HCT116 (cell line): ENCODE data around the gene SVIL. TPM values are rescaled to one million over a fixed set of nuclear protein-coding genes. Genes with fewer than 3 reads are reported as not detected.

Experiments used
- ATAC-seq: fragments of 200-7000 bp; cut with Tn5 transposase; 2 replicates; pipeline ENCODE4 v1.9.1; 2020; ENCODE audit warnings: mild to moderate bottlenecking, moderate library complexity
- BruUV-seq: library from RNA; stranded (reverse); fragments of 400-500 nt; replicated peaks from 2 replicates; lab custom pipeline; 2021; lab: Mats Ljungman, UMichigan
- CTCF ChIA-PET: fragments of 300-600 bp; sonication (Branson Sonifier 250); formaldehyde crosslinking; loops from one replicate; lab custom pipeline; 2021; ENCODE audit warnings: antibody characterized with exemption; lab: Charles Lee
- POLR2A ChIA-PET: fragments of 300-600, 350-600 bp; sonication (Branson Sonifier 250); formaldehyde crosslinking; loops from one replicate; lab custom pipeline; 2021; ENCODE audit warnings: antibody characterized with exemption; lab: Charles Lee
- RAD21 ChIA-PET, 2 experiments: fragments of 300-600 bp; sonication (Branson Sonifier 250); formaldehyde crosslinking; loops; one replicate each; lab custom pipeline; 2023; ENCODE audit warnings: low total read pairs in 2 of 2; ENCODE audit not compliant: uncharacterized antibody in 2 of 2, unreplicated experiment in 2 of 2, low non-redundant PET in 1 of 2; lab: Charles Lee
- DNase-seq: peaks from one replicate; pipeline ENCODE4 v3.0.0-alpha.2; 2010; ENCODE audit warnings: low read depth, low spot score
- H2AFZ ChIP-seq: fragments of 200-600 bp; shearing (Covaris generic), sonication (generic); 2 replicates; pipeline ENCODE4 v1.6.1; 2017; ENCODE audit warnings: low read depth, mixed run types, mixed read lengths, antibody characterized with exemption, low read length; ENCODE audit not compliant: poor library complexity, severe bottlenecking
- H3K27ac ChIP-seq: 2 replicates; pipeline ENCODE4 v1.5.1; 2012; ENCODE audit warnings: low read depth, low read length
- H3K27me3 ChIP-seq: fragments of 200-600 bp; sonication (generic); 2 replicates; pipeline ENCODE4 v1.6.1; 2016; ENCODE audit warnings: mixed run types, low read length, mixed read lengths; ENCODE audit not compliant: insufficient read depth
- H3K36me3 ChIP-seq, 2 experiments: fragments of 200-500 bp in 1 of 2; fragments of 200-600 bp in 1 of 2; sonication (Bioruptor generic) in 1 of 2; sonication (generic) in 1 of 2; 2 replicates each; pipeline versions ENCODE4 v1.5.1 to v1.6.1; 2014 to 2016; ENCODE audit warnings: low read length in 2 of 2, inconsistent platforms in 1 of 2, mixed read lengths in 1 of 2, mixed run types in 1 of 2; ENCODE audit not compliant: insufficient read depth in 2 of 2, control insufficient read depth in 1 of 2
- H3K4me1 ChIP-seq, 2 experiments: fragments of 200-600 bp in 1 of 2; sonication (generic) in 1 of 2; 2 replicates each; pipeline versions ENCODE4 v1.5.1 to v1.6.1; 2012 to 2017; ENCODE audit warnings: low read length in 2 of 2, inconsistent platforms in 1 of 2, mild to moderate bottlenecking in 1 of 2, mixed read lengths in 1 of 2, mixed run types in 1 of 2, moderate library complexity in 1 of 2; ENCODE audit not compliant: insufficient read depth in 2 of 2, control insufficient read depth in 1 of 2
- H3K4me2 ChIP-seq: fragments of 200-600 bp; sonication (generic); 2 replicates; pipeline ENCODE4 v1.6.1; 2017; ENCODE audit warnings: mixed run types, low read length, mixed read lengths
- H3K4me3 ChIP-seq, 2 experiments: fragments of 200-600 bp in 1 of 2; sonication (generic) in 1 of 2; replicated peaks in 1 of 2; 2 replicates each; pipeline ENCODE4 v1.5.1; 2011 to 2016; ENCODE audit warnings: low read length in 2 of 2, control low read depth in 1 of 2, low read depth in 1 of 2, mild to moderate bottlenecking in 1 of 2, mixed read lengths in 1 of 2, mixed run types in 1 of 2
- H3K79me2 ChIP-seq: fragments of 200-600 bp; sonication (generic); 2 replicates; pipeline ENCODE4 v1.6.1; 2017; ENCODE audit warnings: mild to moderate bottlenecking, mixed run types, low read length, moderate library complexity, mixed read lengths; ENCODE audit not compliant: insufficient read depth
- H3K9ac ChIP-seq: fragments of 200-600 bp; sonication (generic); 2 replicates; pipeline ENCODE4 v1.6.1; 2016; ENCODE audit warnings: low read length, mixed read lengths
- H3K9me2 ChIP-seq: fragments of 200-600 bp; sonication (generic), shearing (Covaris generic); 2 replicates; pipeline ENCODE4 v1.6.1; 2017; ENCODE audit warnings: mixed run types, mild to moderate bottlenecking, moderate library complexity; ENCODE audit not compliant: insufficient read depth
- H3K9me3 ChIP-seq, 2 experiments: fragments of 200-500 bp in 1 of 2; fragments of 200-600 bp in 1 of 2; sonication (Bioruptor generic) in 1 of 2; sonication (generic) in 1 of 2; 2 replicates each; pipeline ENCODE4 v1.6.1; 2014 to 2017; ENCODE audit warnings: low read length in 2 of 2, mixed read lengths in 2 of 2, inconsistent platforms in 1 of 2, low read depth in 1 of 2, mild to moderate bottlenecking in 1 of 2, mixed run types in 1 of 2, moderate library complexity in 1 of 2; ENCODE audit not compliant: control insufficient read depth in 1 of 2, insufficient read depth in 1 of 2
- H4K20me1 ChIP-seq: fragments of 200-600 bp; sonication (generic), shearing (Covaris generic); 2 replicates; pipeline ENCODE4 v1.6.1; 2017; ENCODE audit warnings: mixed run types, mild to moderate bottlenecking, moderate library complexity; ENCODE audit not compliant: insufficient read depth
- CBX3 ChIP-seq: IDR thresholded peaks from 2 replicates; pipeline ENCODE4 v1.6.1; 2012; ENCODE audit warnings: low read depth
- CEBPB ChIP-seq: IDR thresholded peaks from 2 replicates; pipeline ENCODE4 v1.6.1; 2012; ENCODE audit warnings: low read depth
- EGR1 ChIP-seq: IDR thresholded peaks from 2 replicates; pipeline ENCODE4 v1.6.1; 2012; ENCODE audit warnings: low read depth
- FOSL1 ChIP-seq: IDR thresholded peaks from 2 replicates; pipeline ENCODE4 v1.6.1; 2012; ENCODE audit warnings: low read depth
- JUND ChIP-seq: IDR thresholded peaks from 2 replicates; pipeline ENCODE4 v1.6.1; 2012
- POLR2A ChIP-seq: IDR thresholded peaks from 2 replicates; pipeline ENCODE4 v1.7.0; 2011; ENCODE audit warnings: borderline replicate concordance; ENCODE audit not compliant: insufficient read depth, insufficient read length; ENCODE audit errors: extremely low read depth
- RAD21 ChIP-seq: IDR thresholded peaks from 2 replicates; pipeline ENCODE4 v1.6.1; 2012; ENCODE audit warnings: low read depth, mild to moderate bottlenecking
- SIN3A ChIP-seq: IDR thresholded peaks from 2 replicates; pipeline ENCODE4 v1.6.1; 2012; ENCODE audit warnings: low read depth
- SP1 ChIP-seq: IDR thresholded peaks from 2 replicates; pipeline ENCODE4 v1.6.1; 2012; ENCODE audit warnings: low read depth
- SRF ChIP-seq: IDR thresholded peaks from 2 replicates; pipeline ENCODE4 v1.6.1; 2012; ENCODE audit warnings: low read depth
- TCF7L2 ChIP-seq: IDR thresholded peaks from 2 replicates; pipeline ENCODE4 v1.7.0; 2011; ENCODE audit warnings: borderline replicate concordance, inconsistent platforms; ENCODE audit not compliant: insufficient read depth, insufficient read length; ENCODE audit errors: extremely low read depth
- ZFX ChIP-seq: fragments of 450-650 bp; IDR thresholded peaks from 2 replicates; pipeline ENCODE4 v1.6.1; 2017
- ZNF274 ChIP-seq: fragments of 200-500 bp; sonication (Bioruptor generic); IDR thresholded peaks from 2 replicates; pipeline ENCODE4 v1.6.1; 2014; ENCODE audit warnings: mild to moderate bottlenecking, low read depth, low read length, inconsistent platforms
- intact Hi-C: fragments of 100-400 bp; cut with micrococcal nuclease; formaldehyde crosslinking; loops from 2 replicates; pipeline ENCODE4 v1.10.0; 2022
- total RNA-seq: library from RNA; stranded (reverse); gene quantifications from one replicate; pipeline ENCODE4 v1.2.1, GENCODE V29; 2021; ENCODE audit not compliant: unreplicated experiment
- TF ChIP-seq, protein P1 (sequence below): IDR thresholded peaks from 2 replicates; pipeline ENCODE4 v1.6.1; 2012
- TF ChIP-seq, protein P2 (sequence below): IDR thresholded peaks from 2 replicates; pipeline ENCODE4 v1.6.1; 2012; ENCODE audit warnings: low read depth
- TF ChIP-seq, protein P3 (sequence below), 3 experiments: fragments of 200-600 bp in 1 of 3; sonication (generic) in 1 of 3; IDR thresholded peaks in 2 of 3; conservative IDR thresholded peaks in 1 of 3; 2 replicates each; pipeline ENCODE4 v1.5.1; 2012 to 2017; ENCODE audit warnings: low read depth in 2 of 3, low read length in 2 of 3, antibody characterized with exemption in 1 of 3, borderline replicate concordance in 1 of 3, control low read depth in 1 of 3, mild to moderate bottlenecking in 1 of 3, mixed read lengths in 1 of 3, mixed run types in 1 of 3, moderate library complexity in 1 of 3; ENCODE audit not compliant: insufficient read depth in 1 of 3

SVIL gene
- total RNA-seq, 1 experiment from 2014 or later, result 27.0 TPM

DNA sequence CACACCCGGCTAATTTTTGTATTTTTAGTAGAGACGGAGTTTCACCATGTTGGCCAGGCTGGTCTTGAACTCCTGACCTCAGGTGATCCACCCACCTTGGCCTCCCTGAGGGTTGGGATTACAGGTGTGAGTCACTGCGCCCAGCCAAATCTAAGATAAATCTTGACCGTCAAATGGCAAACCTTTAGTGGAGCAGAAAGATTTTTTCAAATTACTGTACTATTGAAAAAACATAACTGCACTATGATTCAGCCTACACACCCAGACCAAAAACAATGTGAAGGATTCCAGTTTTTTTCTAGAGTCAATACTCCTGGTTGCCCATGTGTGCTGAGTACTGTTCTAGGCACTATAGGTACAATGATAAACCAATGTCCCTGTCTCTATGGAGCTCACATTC, 33.9 kb upstream of the SVIL start:
- peak overlapping the region in 1 of 2 experiments; percentile 31; a peak in 1 of 4 replicates for H3K4me3 ChIP-seq
- no peak overlapping the region for H2AFZ ChIP-seq
- CTCF ChIA-PET, result no interaction called here
- peak overlapping the region; percentile 65 for H3K4me2 ChIP-seq
- H3K4me1 ChIP-seq, result peaks cover 15 to 40% of the 10 kb centered on the region in 2 experiments
- peaks cover 11% of the 10 kb centered on the region; the same call in 1 of the 2 replicates for H3K79me2 ChIP-seq
- H3K9ac ChIP-seq, result no peak overlapping the region
- BruUV-seq, result no TSS peak
- no peaks in the 10 kb centered on the region for H4K20me1 ChIP-seq
- ATAC-seq (peak; percentile 83), DNase-seq (no peak)
- RAD21 ChIA-PET, result no interaction called here
- H3K9me2 ChIP-seq, result no peaks in the 10 kb centered on the region
- H3K36me3 ChIP-seq, result no peaks in the 10 kb centered on the region
- peak overlapping the region; percentile 49; the same call in 1 of the 2 replicates for H3K27ac ChIP-seq
- no peaks in the 10 kb centered on the region for H3K27me3 ChIP-seq
- peaks cover 0 to 2% of the 10 kb centered on the region in 2 experiments; a peak in 1 of 4 replicates for H3K9me3 ChIP-seq
- peak; percentile 54; the same call in 1 of the 2 replicates for TF ChIP-seq EGR1
- no peak for TF ChIP-seq RAD21
- TF ChIP-seq, protein P1, sequence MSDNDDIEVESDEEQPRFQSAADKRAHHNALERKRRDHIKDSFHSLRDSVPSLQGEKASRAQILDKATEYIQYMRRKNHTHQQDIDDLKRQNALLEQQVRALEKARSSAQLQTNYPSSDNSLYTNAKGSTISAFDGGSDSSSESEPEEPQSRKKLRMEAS, result peak; percentile 43; the same call in 1 of the 2 replicates
- 0 out of 2 replicates have a peak, but pooled peaks have one; percentile 39 for TF ChIP-seq FOSL1
- TF ChIP-seq SP1, result peak; percentile 27
- TF ChIP-seq TCF7L2, result no peak
- TF ChIP-seq ZNF274, result no peak
- TF ChIP-seq CBX3, result 0 out of 2 replicates have a peak, but pooled peaks have one; percentile 54
- 0 out of 2 replicates have a peak, but pooled peaks have one; percentile 18 for TF ChIP-seq CEBPB
- peak; percentile 29; the same call in 1 of the 2 replicates for TF ChIP-seq JUND
- POLR2A ChIA-PET, result no interaction called here
- intact Hi-C loops, result no loop called here

DNA sequence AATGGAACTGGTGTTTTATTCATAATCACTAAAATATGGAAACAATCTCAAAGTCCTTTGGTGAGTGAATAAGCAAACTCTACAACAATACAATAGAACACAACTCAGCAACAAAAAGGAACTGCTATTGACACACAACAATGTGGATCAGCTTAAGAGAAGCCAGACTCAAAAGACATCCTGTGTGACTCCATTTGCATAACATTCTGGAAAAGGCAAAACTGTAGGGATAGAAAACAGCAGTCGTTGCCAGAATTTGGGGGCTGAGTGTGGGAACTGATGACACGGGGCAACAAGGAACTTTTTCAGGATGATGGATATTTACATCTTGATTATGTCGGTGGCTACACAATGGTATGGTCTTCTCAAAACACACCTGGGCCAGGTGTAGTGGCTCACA, 32.4 kb upstream of the SVIL start:
- CTCF ChIA-PET, result no interaction called here
- no peaks in the 10 kb centered on the region for H3K36me3 ChIP-seq
- POLR2A ChIA-PET, result no interaction called here
- TF ChIP-seq, protein P2, sequence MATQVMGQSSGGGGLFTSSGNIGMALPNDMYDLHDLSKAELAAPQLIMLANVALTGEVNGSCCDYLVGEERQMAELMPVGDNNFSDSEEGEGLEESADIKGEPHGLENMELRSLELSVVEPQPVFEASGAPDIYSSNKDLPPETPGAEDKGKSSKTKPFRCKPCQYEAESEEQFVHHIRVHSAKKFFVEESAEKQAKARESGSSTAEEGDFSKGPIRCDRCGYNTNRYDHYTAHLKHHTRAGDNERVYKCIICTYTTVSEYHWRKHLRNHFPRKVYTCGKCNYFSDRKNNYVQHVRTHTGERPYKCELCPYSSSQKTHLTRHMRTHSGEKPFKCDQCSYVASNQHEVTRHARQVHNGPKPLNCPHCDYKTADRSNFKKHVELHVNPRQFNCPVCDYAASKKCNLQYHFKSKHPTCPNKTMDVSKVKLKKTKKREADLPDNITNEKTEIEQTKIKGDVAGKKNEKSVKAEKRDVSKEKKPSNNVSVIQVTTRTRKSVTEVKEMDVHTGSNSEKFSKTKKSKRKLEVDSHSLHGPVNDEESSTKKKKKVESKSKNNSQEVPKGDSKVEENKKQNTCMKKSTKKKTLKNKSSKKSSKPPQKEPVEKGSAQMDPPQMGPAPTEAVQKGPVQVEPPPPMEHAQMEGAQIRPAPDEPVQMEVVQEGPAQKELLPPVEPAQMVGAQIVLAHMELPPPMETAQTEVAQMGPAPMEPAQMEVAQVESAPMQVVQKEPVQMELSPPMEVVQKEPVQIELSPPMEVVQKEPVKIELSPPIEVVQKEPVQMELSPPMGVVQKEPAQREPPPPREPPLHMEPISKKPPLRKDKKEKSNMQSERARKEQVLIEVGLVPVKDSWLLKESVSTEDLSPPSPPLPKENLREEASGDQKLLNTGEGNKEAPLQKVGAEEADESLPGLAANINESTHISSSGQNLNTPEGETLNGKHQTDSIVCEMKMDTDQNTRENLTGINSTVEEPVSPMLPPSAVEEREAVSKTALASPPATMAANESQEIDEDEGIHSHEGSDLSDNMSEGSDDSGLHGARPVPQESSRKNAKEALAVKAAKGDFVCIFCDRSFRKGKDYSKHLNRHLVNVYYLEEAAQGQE, result no peak
- TF ChIP-seq CBX3, result no peak
- no peak for TF ChIP-seq POLR2A
- TF ChIP-seq, protein P1, result no peak
- TF ChIP-seq, protein P3, sequence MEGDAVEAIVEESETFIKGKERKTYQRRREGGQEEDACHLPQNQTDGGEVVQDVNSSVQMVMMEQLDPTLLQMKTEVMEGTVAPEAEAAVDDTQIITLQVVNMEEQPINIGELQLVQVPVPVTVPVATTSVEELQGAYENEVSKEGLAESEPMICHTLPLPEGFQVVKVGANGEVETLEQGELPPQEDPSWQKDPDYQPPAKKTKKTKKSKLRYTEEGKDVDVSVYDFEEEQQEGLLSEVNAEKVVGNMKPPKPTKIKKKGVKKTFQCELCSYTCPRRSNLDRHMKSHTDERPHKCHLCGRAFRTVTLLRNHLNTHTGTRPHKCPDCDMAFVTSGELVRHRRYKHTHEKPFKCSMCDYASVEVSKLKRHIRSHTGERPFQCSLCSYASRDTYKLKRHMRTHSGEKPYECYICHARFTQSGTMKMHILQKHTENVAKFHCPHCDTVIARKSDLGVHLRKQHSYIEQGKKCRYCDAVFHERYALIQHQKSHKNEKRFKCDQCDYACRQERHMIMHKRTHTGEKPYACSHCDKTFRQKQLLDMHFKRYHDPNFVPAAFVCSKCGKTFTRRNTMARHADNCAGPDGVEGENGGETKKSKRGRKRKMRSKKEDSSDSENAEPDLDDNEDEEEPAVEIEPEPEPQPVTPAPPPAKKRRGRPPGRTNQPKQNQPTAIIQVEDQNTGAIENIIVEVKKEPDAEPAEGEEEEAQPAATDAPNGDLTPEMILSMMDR (IDR thresholded peaks at IDR 0.05 in 2 of 3, conservative IDR thresholded peaks at IDR 0.05 in 1 of 3; ENCODE audit: borderline replicate concordance in 1 of 3, insufficient read depth in 1 of 3, low read depth in 2 of 3, low read length in 2 of 3), result no peak
- no peak for TF ChIP-seq SRF
- no peak for TF ChIP-seq SIN3A
- no peak for TF ChIP-seq ZFX
- TF ChIP-seq EGR1, result no peak
- TF ChIP-seq JUND, result no peak

More for the DNA sequence above, 32.4 kb upstream of the SVIL start:
- BruUV-seq, result no TSS peak
- Histone ChIP-seq H3K27ac (no peak overlapping the region), H3K4me2 (no peak overlapping the region), H2AFZ (no peak overlapping the region), H3K27me3 (no peaks in the 10 kb centered on the region), H3K79me2 (peaks cover 12% of the 10 kb centered on the region; the same call in 1 of the 2 replicates), H3K9me3 (no peaks in the 10 kb centered on the region), H3K9me2 (no peaks in the 10 kb centered on the region), H4K20me1 (no peaks in the 10 kb centered on the region), H3K4me3 (no peak overlapping the region), H3K4me1 (peaks cover 15 to 42% of the 10 kb centered on the region in 2 experiments), H3K9ac (no peak overlapping the region)
- intact Hi-C loops, result no loop called here
- ATAC-seq, result no peak
- RAD21 ChIA-PET, result no interaction called here
- DNase-seq, result no peak
